HepG2 (cell line): Measurements from ENCODE around the gene IMP3. TPM values are rescaled to one million over a fixed set of nuclear protein-coding genes. Genes with fewer than 3 reads are reported as not detected.

Source experiments
- CBX5 ChIP-seq: sonication (generic); formaldehyde crosslinking; IDR thresholded peaks from 2 replicates; pipeline ENCODE4 v1.4.0; 2020; ENCODE audit warnings: missing genetic modification reagents, borderline replicate concordance
- KDM2A ChIP-seq: sonication (generic); formaldehyde crosslinking; IDR thresholded peaks from 2 replicates; pipeline ENCODE4 v1.4.0; 2020; ENCODE audit warnings: low read depth, missing genetic modification reagents, borderline replicate concordance
- SAP130 ChIP-seq: IDR thresholded peaks from 2 replicates; pipeline ENCODE4 v1.6.1; 2016; ENCODE audit warnings: low read depth
- ZNF235 ChIP-seq: sonication (generic); formaldehyde crosslinking; IDR thresholded peaks from 2 replicates; pipeline ENCODE4 v1.8.1; 2023; ENCODE audit warnings: mild to moderate bottlenecking, missing genetic modification reagents, borderline replicate concordance
- polyA plus RNA-seq, 8 experiments: library from polyadenylated mRNA; depleted of rRNA in 3 of 8; stranded (reverse) in 7 of 8; unstranded in 1 of 8; fragments of >200 nt; fragmentation: Illumina TruSeq in 4 of 8; extraction: Trizol in 4 of 8; gene quantifications; 2 replicates each; pipeline versions ENCODE4 v1.2.1 to v1.2.3, GENCODE V29; 2011 to 2016; ENCODE audit warnings: low read depth in 4 of 8, missing spikeins in 1 of 8, mixed read lengths in 1 of 8; ENCODE audit not compliant: insufficient read depth in 1 of 8
- total RNA-seq, 5 experiments: library from RNA; depleted of rRNA; stranded (reverse); fragments of >200 nt; fragmentation: Illumina TruSeq; extraction: Trizol; gene quantifications; 2 replicates each; pipeline ENCODE4 v1.2.3, GENCODE V29; 2016; ENCODE audit warnings: low read depth in 1 of 5
- TF ChIP-seq, protein P1 (sequence below): sonication (generic); formaldehyde crosslinking; IDR thresholded peaks from 2 replicates; pipeline ENCODE4 v1.5.1; 2020; ENCODE audit warnings: mild to moderate bottlenecking, moderate library complexity, missing genetic modification reagents
- TF ChIP-seq, protein P2 (sequence below): sonication (generic); formaldehyde crosslinking; IDR thresholded peaks from 2 replicates; pipeline ENCODE4 v1.8.0; 2022; ENCODE audit warnings: missing genetic modification reagents, mild to moderate bottlenecking, borderline replicate concordance
- TF ChIP-seq, protein P3 (sequence below): IDR thresholded peaks from 2 replicates; pipeline ENCODE4 v1.6.1; 2016

The IMP3 gene
- total and polyA plus RNA-seq, 2 of the 13 experiments (the other 11 are each of a cell fraction or from before 2014, with no cell fraction given) = 38.3 to 143 TPM

DNA sequence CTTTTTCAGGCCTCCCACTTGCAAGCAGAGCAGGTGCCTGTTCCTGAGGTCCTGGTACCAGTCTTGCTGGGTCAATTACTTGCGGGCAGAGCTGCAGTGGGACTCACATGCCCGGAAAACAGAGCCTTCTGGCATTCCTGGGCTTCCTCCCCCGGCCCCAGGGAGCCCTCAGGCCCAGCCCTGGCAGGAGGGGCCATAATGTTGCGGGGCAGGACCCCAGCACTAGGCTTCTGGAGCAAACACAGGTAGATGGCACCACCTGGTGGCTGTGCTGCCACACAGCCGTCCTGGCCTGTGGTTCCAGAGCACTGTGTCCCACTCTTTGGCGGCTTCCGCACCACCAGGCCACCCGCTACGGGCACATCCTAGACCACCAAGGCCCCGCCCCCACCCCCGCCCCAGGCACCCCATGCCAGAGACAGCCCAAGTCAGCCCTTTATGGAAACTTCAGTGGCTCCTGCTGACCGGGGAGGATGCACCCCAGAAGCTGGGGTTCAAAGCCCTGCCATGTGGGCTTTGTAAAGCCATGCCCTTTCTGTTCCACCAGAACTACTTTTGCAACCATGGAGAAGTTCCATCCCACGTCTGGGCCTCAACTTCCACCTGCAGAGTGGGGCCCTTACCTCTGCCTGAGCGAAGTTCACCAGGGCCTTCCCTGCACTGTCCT lies 43.8 kb upstream of the IMP3 start (continued):
- TF ChIP-seq, protein P1, sequence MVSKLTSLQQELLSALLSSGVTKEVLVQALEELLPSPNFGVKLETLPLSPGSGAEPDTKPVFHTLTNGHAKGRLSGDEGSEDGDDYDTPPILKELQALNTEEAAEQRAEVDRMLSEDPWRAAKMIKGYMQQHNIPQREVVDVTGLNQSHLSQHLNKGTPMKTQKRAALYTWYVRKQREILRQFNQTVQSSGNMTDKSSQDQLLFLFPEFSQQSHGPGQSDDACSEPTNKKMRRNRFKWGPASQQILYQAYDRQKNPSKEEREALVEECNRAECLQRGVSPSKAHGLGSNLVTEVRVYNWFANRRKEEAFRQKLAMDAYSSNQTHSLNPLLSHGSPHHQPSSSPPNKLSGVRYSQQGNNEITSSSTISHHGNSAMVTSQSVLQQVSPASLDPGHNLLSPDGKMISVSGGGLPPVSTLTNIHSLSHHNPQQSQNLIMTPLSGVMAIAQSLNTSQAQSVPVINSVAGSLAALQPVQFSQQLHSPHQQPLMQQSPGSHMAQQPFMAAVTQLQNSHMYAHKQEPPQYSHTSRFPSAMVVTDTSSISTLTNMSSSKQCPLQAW (CRISPR knock-in tag) = peak; percentile 20; the same call in 1 of the 2 replicates
- TF ChIP-seq, protein P2, sequence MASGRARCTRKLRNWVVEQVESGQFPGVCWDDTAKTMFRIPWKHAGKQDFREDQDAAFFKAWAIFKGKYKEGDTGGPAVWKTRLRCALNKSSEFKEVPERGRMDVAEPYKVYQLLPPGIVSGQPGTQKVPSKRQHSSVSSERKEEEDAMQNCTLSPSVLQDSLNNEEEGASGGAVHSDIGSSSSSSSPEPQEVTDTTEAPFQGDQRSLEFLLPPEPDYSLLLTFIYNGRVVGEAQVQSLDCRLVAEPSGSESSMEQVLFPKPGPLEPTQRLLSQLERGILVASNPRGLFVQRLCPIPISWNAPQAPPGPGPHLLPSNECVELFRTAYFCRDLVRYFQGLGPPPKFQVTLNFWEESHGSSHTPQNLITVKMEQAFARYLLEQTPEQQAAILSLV = 0 out of 2 replicates have a peak, but pooled peaks have one; percentile 39
- TF ChIP-seq, protein P3, sequence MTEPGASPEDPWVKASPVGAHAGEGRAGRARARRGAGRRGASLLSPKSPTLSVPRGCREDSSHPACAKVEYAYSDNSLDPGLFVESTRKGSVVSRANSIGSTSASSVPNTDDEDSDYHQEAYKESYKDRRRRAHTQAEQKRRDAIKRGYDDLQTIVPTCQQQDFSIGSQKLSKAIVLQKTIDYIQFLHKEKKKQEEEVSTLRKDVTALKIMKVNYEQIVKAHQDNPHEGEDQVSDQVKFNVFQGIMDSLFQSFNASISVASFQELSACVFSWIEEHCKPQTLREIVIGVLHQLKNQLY (CRISPR knock-in tag) = 0 out of 2 replicates have a peak, but pooled peaks have one; percentile 20
- TF ChIP-seq CBX5 = peak; percentile 22; the same call in 1 of the 2 replicates
- TF ChIP-seq SAP130 = peak; percentile 48; the same call in 1 of the 2 replicates
- peak; percentile 37; the same call in 1 of the 2 replicates for TF ChIP-seq KDM2A (CRISPR knock-in tag)
- 0 out of 2 replicates have a peak, but pooled peaks have one; percentile 56 for TF ChIP-seq ZNF235 (CRISPR knock-in tag)
- TF ChIP-seq, all 625 proteins: peak for 36; not testable (repeated sequence) for 589
